Lower leg skin (tissue), 3 donors: ENCODE data around the gene NLK.

Experiments
- POLR2A ChIP-seq, 2 donors: fragments of 450-650 bp; IDR thresholded peaks; one replicate each; pipeline ENCODE4 v1.6.1; 2016 to 2017; ENCODE audit warnings: antibody characterized with exemption in 2 of 2, mild to moderate bottlenecking in 1 of 2, moderate library complexity in 1 of 2
- TF ChIP-seq, protein P1 (sequence below), 3 donors: fragments of 450-650 bp; IDR thresholded peaks; one replicate each; pipeline ENCODE4 v1.5.1; 2016; ENCODE audit warnings: antibody characterized with exemption in 3 of 3, mild to moderate bottlenecking in 3 of 3, moderate library complexity in 2 of 3

DNA sequence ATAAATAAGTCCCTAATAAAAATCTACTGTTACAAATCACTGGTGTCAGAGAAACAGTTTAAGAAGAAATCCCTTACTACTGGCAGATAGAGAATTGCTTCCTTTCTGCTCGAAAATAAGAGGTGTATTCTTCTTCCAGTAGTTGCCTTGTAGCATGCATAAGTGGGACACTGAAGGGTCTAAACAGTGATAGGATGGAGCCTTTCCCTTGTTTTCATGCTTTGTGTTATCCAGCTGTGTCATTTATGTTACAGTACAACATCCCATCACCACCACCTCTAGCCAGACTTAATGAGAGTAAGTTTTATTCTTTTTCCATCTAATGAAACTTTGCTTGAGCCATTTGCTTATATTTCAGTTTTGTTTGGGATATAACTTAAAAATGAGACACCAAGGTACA lies 54.3 kb downstream of the NLK start:
- TF ChIP-seq, protein P1, sequence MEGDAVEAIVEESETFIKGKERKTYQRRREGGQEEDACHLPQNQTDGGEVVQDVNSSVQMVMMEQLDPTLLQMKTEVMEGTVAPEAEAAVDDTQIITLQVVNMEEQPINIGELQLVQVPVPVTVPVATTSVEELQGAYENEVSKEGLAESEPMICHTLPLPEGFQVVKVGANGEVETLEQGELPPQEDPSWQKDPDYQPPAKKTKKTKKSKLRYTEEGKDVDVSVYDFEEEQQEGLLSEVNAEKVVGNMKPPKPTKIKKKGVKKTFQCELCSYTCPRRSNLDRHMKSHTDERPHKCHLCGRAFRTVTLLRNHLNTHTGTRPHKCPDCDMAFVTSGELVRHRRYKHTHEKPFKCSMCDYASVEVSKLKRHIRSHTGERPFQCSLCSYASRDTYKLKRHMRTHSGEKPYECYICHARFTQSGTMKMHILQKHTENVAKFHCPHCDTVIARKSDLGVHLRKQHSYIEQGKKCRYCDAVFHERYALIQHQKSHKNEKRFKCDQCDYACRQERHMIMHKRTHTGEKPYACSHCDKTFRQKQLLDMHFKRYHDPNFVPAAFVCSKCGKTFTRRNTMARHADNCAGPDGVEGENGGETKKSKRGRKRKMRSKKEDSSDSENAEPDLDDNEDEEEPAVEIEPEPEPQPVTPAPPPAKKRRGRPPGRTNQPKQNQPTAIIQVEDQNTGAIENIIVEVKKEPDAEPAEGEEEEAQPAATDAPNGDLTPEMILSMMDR (IDR thresholded peaks at IDR 0.05): no peak
- no peak for TF ChIP-seq POLR2A (IDR thresholded peaks at IDR 0.05)
